SK-N-MC (cell line): Measurements from ENCODE around the gene ACTR6.
A peak's percentile ranks its signal among the peaks of the same experiment; 100 is the strongest.

ENCODE experiments used
- DNase-seq: peaks from one replicate; pipeline ENCODE4 v3.0.0-alpha.2; 2011; ENCODE audit warnings: low read depth, low spot score
- H3K27ac ChIP-seq: fragments of 200-600 bp; sonication (generic); 2 replicates; pipeline ENCODE4 v1.5.1; 2016; ENCODE audit warnings: mixed run types
- H3K36me3 ChIP-seq: fragments of 200-600 bp; sonication (generic); 2 replicates; pipeline ENCODE4 v1.6.1; 2017; ENCODE audit warnings: antibody characterized with exemption, low read length, mixed read lengths; ENCODE audit not compliant: insufficient read depth
- H3K4me3 ChIP-seq: fragments of 200-600 bp; sonication (generic); 2 replicates; pipeline ENCODE4 v1.5.1; 2016
- H3K9ac ChIP-seq: fragments of 200-600 bp; sonication (generic); 2 replicates; pipeline ENCODE4 v1.8.0; 2017; ENCODE audit warnings: mixed run types, mixed read lengths; ENCODE audit not compliant: insufficient read length
- H3K9me3 ChIP-seq: fragments of 200-600 bp; sonication (generic); 2 replicates; pipeline ENCODE4 v1.6.1; 2017; ENCODE audit warnings: low read depth, mild to moderate bottlenecking, antibody characterized with exemption, low read length, moderate library complexity, mixed read lengths
- EZH2 ChIP-seq: fragments of 200-600 bp; sonication (generic); IDR thresholded peaks from one replicate; pipeline ENCODE4 v1.6.1; 2017; ENCODE audit warnings: antibody characterized with exemption
- FOXP2 ChIP-seq: optimal IDR thresholded peaks from 2 replicates; pipeline ENCODE3; 2011; ENCODE audit warnings: mild to moderate bottlenecking, moderate library complexity; ENCODE audit not compliant: insufficient read depth; ENCODE audit errors: extremely low read length, control extremely low read depth
- POLR2AphosphoS5 ChIP-seq: IDR thresholded peaks from 2 replicates; pipeline ENCODE4 v1.6.1; 2012; ENCODE audit warnings: mild to moderate bottlenecking, low read depth, low read length, borderline replicate concordance

ACTR6 gene

DNA sequence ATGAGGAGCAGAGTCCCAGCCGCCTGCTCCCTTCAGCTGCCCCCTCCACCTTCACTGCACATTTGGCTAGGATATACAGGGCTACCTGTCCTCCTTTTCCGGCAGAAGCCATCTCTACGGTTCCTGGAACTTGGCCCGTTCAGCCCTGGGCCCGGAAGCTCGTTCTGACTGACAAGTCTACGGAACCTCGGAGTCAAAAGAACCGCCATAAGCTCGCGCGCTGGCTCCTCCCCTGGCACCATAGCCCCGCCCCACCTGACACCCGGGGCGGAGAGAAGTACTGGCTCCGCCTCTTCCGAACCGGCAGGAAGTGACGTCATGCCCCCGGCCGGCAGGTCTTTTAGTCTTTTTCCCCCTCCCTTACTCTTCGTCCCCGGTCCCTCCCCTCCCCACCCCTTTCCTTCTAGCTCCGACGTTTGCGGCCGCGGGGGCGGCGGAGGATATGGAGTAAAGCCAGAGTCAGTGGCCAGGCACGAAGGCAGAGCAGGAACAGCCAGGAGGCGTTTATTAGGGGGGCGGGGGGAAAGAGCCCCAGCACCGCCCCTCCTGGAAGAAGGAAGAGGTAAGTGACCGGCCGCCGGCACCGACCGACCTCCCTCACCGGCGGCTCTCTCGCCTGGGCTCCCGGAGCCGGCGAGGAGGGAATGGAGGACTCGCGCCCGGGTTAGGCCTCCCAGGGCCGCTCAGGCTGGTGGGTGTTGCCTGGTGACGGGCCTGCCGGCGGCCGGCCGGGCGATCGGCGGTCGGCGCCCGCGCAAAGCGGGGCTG is 66.4 kb downstream of the ACTR6 start, which contains the start of the genes DEPDC4 and SCYL2:
DEPDC4 (minus strand) TSS at position 245 of the 768 bp plus-strand sequence; CDS start at position 242, 3 bp downstream.
SCYL2 (plus strand) TSS at position 343 of the 768 bp plus-strand sequence. CDS start 15,794 bp downstream, outside the sequence.
- DNase-seq = peak; percentile 59
- no peaks in the 10 kb centered on the region for H3K9me3 ChIP-seq
- H3K36me3 ChIP-seq = no peaks in the 10 kb centered on the region

DNA sequence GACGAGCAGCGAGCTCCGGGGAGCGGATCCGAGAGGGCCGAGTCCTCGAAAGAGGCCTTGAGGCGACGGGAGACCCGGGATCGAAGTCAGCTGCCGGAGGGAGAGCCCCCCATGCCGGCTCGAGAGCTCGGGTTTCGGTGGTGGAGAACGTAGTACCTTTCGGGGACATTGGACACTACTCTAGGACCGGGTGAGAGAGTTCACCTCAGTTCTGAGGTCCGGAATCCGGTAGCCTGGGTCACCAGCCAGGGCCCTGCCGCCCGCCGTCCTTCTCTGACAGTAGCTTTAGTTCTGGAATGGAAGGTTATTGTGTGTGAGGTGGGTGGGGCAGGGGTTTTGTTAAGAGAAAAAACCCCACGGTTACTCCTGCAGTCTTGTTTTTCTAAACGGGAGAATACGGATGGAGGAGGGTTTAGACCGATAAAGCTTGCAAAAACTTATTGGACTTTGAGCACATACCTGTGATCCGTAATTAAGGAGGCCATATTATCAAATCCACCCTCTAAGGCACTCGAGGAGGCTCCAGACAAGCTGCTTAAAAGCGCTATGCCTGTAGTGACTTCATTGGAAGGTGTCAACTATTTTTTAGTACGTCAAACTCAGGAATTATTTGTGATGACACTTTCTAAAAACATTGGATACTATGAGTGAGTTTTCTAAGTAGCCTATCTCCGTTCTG is 67.1 kb downstream of the ACTR6 start:
- no peaks in the 10 kb centered on the region for H3K9me3 ChIP-seq
- H3K36me3 ChIP-seq = no peaks in the 10 kb centered on the region
- peak overlapping the region; percentile 70 for H3K27ac ChIP-seq
- DNase-seq = no peak
- H3K9ac ChIP-seq = peak overlapping the region; percentile 92
- peak overlapping the region; percentile 81 for H3K4me3 ChIP-seq
- no peak for TF ChIP-seq EZH2
- TF ChIP-seq POLR2AphosphoS5 = no peak
- no peak for TF ChIP-seq FOXP2

More for the DNA sequence above, 66.4 kb downstream of the ACTR6 start, which contains the start of the genes DEPDC4 and SCYL2:
- peak within 1 kb of the TSS; percentile 81 for H3K4me3 ChIP-seq
- peak within 1 kb of the TSS; percentile 79 for H3K27ac ChIP-seq
- TF ChIP-seq EZH2 (no peak), FOXP2 (no peak), POLR2AphosphoS5 (peak; percentile 73)
- peak within 1 kb of the TSS; percentile 92 for H3K9ac ChIP-seq

DNA sequence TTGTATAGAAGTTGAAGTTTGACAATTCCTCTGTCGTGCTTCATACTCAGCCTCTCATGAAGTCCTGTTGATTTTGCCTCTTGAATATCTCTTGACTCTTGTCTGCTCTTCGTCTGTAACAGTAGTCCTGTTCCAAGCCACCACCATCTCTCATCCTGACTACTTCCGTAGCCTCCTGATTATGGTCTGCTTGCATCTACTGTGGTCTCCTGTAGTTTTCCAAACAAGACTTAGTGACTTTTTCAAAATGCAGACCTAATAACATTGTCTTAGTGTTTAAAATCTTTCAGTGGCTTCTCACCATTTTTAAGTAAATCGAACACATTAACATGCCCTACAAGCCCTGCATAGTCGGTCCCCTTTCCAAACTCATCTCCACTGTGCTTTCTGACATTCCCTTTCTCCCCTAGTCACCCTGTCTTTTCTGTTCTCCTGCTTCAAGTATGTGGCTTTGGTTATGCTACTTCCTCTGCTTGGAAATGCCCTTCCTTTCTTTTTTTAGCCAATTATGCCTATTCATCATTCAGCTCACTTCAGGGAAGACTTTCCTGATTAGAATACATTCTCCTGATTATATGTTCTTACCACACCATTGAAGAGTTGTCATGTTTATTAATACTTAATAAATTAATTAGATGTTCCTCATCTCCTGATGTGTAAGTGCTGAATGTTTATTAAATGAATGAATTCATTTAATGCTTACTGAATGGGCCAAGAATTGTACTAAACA is 68.4 kb downstream of the ACTR6 start:
- H3K4me3 ChIP-seq = peak overlapping the region; percentile 81
- peak overlapping the region; percentile 92 for H3K9ac ChIP-seq
- H3K36me3 ChIP-seq = no peaks in the 10 kb centered on the region
- H3K27ac ChIP-seq = peak overlapping the region; percentile 44; the same call in 1 of the 2 replicates
- no peak for DNase-seq
- H3K9me3 ChIP-seq = no peaks in the 10 kb centered on the region
- TF ChIP-seq FOXP2 (no peak), POLR2AphosphoS5 (no peak), EZH2 (no peak)

DNA sequence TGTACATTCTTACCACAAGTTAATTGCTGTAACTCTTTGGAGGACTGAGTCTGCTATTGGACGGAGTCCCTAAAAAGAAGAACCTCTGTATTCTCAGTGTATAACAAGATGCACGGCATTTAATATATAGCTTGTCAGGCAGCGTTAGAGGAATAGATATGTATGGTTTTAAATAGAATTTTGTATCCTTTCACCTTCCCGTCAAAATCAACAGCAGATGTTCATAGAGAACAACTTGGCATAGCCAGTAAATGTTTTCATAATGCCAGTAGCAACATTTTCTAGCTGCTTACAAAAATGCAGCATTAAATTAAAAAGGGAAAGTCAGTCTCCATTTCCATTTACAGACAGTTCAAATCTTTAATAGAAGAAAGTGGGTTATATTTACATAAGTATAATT is 73.2 kb downstream of the ACTR6 start:
- DNase-seq = no peak
- Histone ChIP-seq H3K27ac (0 out of 2 replicates have a peak overlapping the region, but pooled peaks have one; percentile 12), H3K4me3 (0 out of 2 replicates have a peak overlapping the region, but pooled peaks have one; percentile 13), H3K9me3 (no peaks in the 10 kb centered on the region), H3K36me3 (peaks cover 15% of the 10 kb centered on the region), H3K9ac (no peak overlapping the region)
- no peak for TF ChIP-seq EZH2
- no peak for TF ChIP-seq FOXP2
- TF ChIP-seq POLR2AphosphoS5 = no peak
